Left lung (tissue), 10 donors: ENCODE results near the gene RSPO3. TPM values are rescaled to one million over a fixed set of nuclear protein-coding genes. Genes with fewer than 3 reads are reported as not detected.

Source experiments
- ATAC-seq: fragments of 200-7000 bp; cut with Tn5 transposase; one replicate; pipeline ENCODE4 v1.9.1; 2020; ENCODE audit warnings: moderate library complexity
- DNase-seq, 4 donors: peaks; one replicate each; pipeline ENCODE4 v3.0.0-alpha.2; 2013 to 2020
- H3K27ac ChIP-seq, 2 donors: fragments of 200-600 bp; sonication (generic) in 1 of 2; one replicate each; pipeline versions ENCODE4 v1.5.0 to v1.8.0; 2020 to 2021
- H3K27me3 ChIP-seq, 2 donors: fragments of 200-600 bp; sonication (generic) in 1 of 2; one replicate each; pipeline versions ENCODE4 v1.5.0 to v1.8.0; 2020 to 2021
- H3K36me3 ChIP-seq, 2 donors: fragments of 200-600 bp; sonication (generic) in 1 of 2; one replicate each; pipeline versions ENCODE4 v1.5.0 to v1.8.0; 2020 to 2021
- H3K4me1 ChIP-seq, 2 donors: fragments of 200-600 bp; one replicate each; pipeline ENCODE4 v1.8.0; 2021
- H3K4me3 ChIP-seq, 2 donors: fragments of 200-600 bp; sonication (generic) in 1 of 2; one replicate each; pipeline versions ENCODE4 v1.5.0 to v1.8.0; 2020 to 2021; ENCODE audit warnings: mild to moderate bottlenecking in 1 of 2
- H3K9me3 ChIP-seq, 2 donors: fragments of 200-600 bp; sonication (generic) in 1 of 2; one replicate each; pipeline versions ENCODE4 v1.5.0 to v1.8.0; 2020 to 2021
- CTCF ChIP-seq, 2 donors: fragments of 200-600 bp; sonication (generic) in 1 of 2; IDR thresholded peaks; one replicate each; pipeline versions ENCODE4 v1.5.0 to v1.8.0; 2021; ENCODE audit warnings: antibody characterized with exemption in 2 of 2
- intact Hi-C, 2 donors: fragments of 100-400 bp; cut with DNase I; formaldehyde crosslinking; loops; one replicate each; pipeline versions ENCODE4 v1.11.2 to v1.14.2; 2022
- polyA plus RNA-seq, 6 donors: library from polyadenylated mRNA; unstranded; fragments of 120-200 nt; gene quantifications; one replicate each; pipeline ENCODE4 v1.2.1, GENCODE V29; 2013; ENCODE audit not compliant: insufficient read length in 6 of 6
- total RNA-seq, 2 donors: library from RNA; stranded (reverse); fragmentation: NEBNext Ultra II Directional; extraction: Animal tissue kit (Norgen Biotek cat#: 25700); gene quantifications; one replicate each; pipeline ENCODE4 v1.2.1, GENCODE V29; 2021
- donor health status: DM: no; HTN: yes; CAD: no.
- donor health status: DM: no; HTN: no; CAD: no.

Gene RSPO3
- total and polyA plus RNA-seq, 8 donors, result 4.9 to 12.9 (median 5.9) TPM

GRCh38 chr6:127083963-127084310 is 34.5 kb upstream of the RSPO3 start:
- intact Hi-C loops, result no loop called here
- Histone ChIP-seq H3K27ac (no peak overlapping the region), H3K4me3 (no peak overlapping the region), H3K4me1 (no peaks in the 10 kb centered on the region), H3K9me3 (no peaks in the 10 kb centered on the region), H3K27me3 (no peaks in the 10 kb centered on the region), H3K36me3 (no peaks in the 10 kb centered on the region)
- DNase-seq, result peak in 1 of 4 donors; percentile 22
- ATAC-seq, result no peak
- no peak for TF ChIP-seq CTCF (IDR thresholded peaks at IDR 0.05)

GRCh38 chr6:127085181-127085580 is 33.3 kb upstream of the RSPO3 start:
- Histone ChIP-seq H3K27ac (no peak overlapping the region), H3K4me3 (no peak overlapping the region), H3K9me3 (no peaks in the 10 kb centered on the region), H3K4me1 (no peaks in the 10 kb centered on the region), H3K36me3 (no peaks in the 10 kb centered on the region), H3K27me3 (no peaks in the 10 kb centered on the region)
- no peak for TF ChIP-seq CTCF (IDR thresholded peaks at IDR 0.05)
- no peak for ATAC-seq
- peak in 2 of 4 donors; percentile 55 to 74 for DNase-seq
- intact Hi-C loops, result no loop called here

GRCh38 chr6:127090051-127090450 is 28.4 kb upstream of the RSPO3 start:
- no peak overlapping the region for H3K27ac ChIP-seq
- DNase-seq (no peak), ATAC-seq (no peak)
- no peaks in the 10 kb centered on the region for H3K9me3 ChIP-seq
- intact Hi-C loops, result no loop called here
- H3K27me3 ChIP-seq, result no peaks in the 10 kb centered on the region
- no peak overlapping the region for H3K4me3 ChIP-seq
- H3K36me3 ChIP-seq, result no peaks in the 10 kb centered on the region
- H3K4me1 ChIP-seq, result no peaks in the 10 kb centered on the region
- TF ChIP-seq CTCF (IDR thresholded peaks at IDR 0.05), result no peak

GRCh38 chr6:127092466-127092865 is 26.0 kb upstream of the RSPO3 start:
- ATAC-seq, result no peak

GRCh38 chr6:127094791-127095190 is 23.7 kb upstream of the RSPO3 start:
- ATAC-seq (no peak), DNase-seq (no peak)
- no peaks in the 10 kb centered on the region for H3K36me3 ChIP-seq
- H3K4me1 ChIP-seq, result no peaks in the 10 kb centered on the region
- no peaks in the 10 kb centered on the region for H3K9me3 ChIP-seq
- H3K27me3 ChIP-seq, result no peaks in the 10 kb centered on the region
- H3K27ac ChIP-seq, result no peak overlapping the region
- H3K4me3 ChIP-seq, result no peak overlapping the region
- no peak for TF ChIP-seq CTCF (IDR thresholded peaks at IDR 0.05)
- intact Hi-C loops, result no loop called here

More at GRCh38 chr6:127092466-127092865, 26.0 kb upstream of the RSPO3 start:
- Histone ChIP-seq H3K36me3 (no peaks in the 10 kb centered on the region), H3K4me3 (no peak overlapping the region), H3K27ac (no peak overlapping the region), H3K9me3 (no peaks in the 10 kb centered on the region), H3K27me3 (no peaks in the 10 kb centered on the region), H3K4me1 (no peaks in the 10 kb centered on the region)
- no peak for DNase-seq
- TF ChIP-seq CTCF (IDR thresholded peaks at IDR 0.05), result no peak
- intact Hi-C loops, result no loop called here
